ENCODE measurements around the gene SMIM9.

DNA sequence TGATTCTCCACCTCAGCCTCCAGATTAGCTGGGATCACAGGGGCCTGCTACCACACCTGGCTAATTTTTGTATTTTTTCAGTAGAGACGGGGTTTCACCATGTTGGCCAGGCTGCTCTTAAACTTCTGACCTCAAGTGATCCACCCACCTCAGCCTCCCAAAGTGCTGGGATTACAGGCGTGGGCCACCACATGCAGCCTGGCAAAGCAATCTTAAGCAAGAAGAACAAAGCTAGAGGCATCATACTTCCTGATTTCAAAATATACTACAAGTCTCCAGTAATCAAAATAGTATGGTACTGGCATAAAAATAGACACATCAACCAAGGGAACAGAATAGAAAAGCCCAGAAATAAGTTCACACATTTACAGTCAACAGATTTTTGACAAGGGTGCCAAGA lies 38.9 kb upstream of the SMIM9 start:
- TF ChIP-seq CTCF (optimal IDR thresholded peaks at IDR 0.05 in 1 of 3, IDR thresholded peaks at IDR 0.05 in 1 of 3, conservative IDR thresholded peaks at IDR 0.05 in 1 of 3; ENCODE audit: extremely low read depth in 1 of 3, insufficient read depth in 2 of 3, low read length in 3 of 3), result no peak
- TF ChIP-seq EZH2 (IDR thresholded peaks at IDR 0.05; ENCODE audit: low read length), result no peak
